Adrenal gland (tissue), 5 donors: ENCODE measurements around the gene COL5A1.

ENCODE experiments used
- CTCF ChIP-seq, 6 experiments: fragments of 450-650 bp in 4 of 6; fragments of 200-600 bp in 2 of 6; sonication (generic) in 1 of 6; IDR thresholded peaks; 1 replicate in 5 of 6; 2 replicates in 1 of 6; pipeline versions ENCODE4 v1.5.1 to v1.8.0; 2016 to 2021; ENCODE audit warnings: antibody characterized with exemption in 6 of 6, mild to moderate bottlenecking in 2 of 6, moderate library complexity in 1 of 6
- POLR2A ChIP-seq, 2 donors: fragments of 450-650 bp; IDR thresholded peaks; one replicate each; pipeline ENCODE4 v1.6.1; 2017; ENCODE audit warnings: antibody characterized with exemption in 2 of 2, mild to moderate bottlenecking in 2 of 2, moderate library complexity in 1 of 2
- donor health status: DM: no; HTN: no; CAD: no.

GRCh38 chr9:134830926-134831720, 189.5 kb downstream of the COL5A1 start:
- no peak for TF ChIP-seq CTCF (IDR thresholded peaks at IDR 0.05)
- TF ChIP-seq POLR2A (IDR thresholded peaks at IDR 0.05), result no peak
